ENCODE results near the gene SLC8A1.

Gene SLC8A1

DNA sequence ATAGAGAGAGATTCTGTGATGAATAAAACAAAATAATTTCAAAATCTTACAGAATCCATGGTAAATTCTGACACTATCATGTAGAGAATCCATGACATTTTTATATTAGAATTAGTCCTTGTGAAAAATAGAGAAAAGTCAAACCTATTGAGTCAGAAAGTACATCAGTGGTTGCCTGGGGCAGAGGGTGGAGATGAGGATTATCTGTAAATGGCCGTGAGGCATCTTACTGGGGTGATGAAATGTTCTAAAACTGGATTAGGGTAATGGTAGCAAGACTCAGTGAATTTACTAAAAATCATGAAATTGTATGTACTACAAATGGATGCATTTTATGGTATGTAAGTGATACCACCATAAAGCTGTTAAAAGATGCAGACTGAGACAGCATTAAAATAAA, 323.1 kb downstream of the SLC8A1 start:
- no peak for DNase-seq (ENCODE audit: extremely low read depth, low read depth)
- TF ChIP-seq, protein P1, sequence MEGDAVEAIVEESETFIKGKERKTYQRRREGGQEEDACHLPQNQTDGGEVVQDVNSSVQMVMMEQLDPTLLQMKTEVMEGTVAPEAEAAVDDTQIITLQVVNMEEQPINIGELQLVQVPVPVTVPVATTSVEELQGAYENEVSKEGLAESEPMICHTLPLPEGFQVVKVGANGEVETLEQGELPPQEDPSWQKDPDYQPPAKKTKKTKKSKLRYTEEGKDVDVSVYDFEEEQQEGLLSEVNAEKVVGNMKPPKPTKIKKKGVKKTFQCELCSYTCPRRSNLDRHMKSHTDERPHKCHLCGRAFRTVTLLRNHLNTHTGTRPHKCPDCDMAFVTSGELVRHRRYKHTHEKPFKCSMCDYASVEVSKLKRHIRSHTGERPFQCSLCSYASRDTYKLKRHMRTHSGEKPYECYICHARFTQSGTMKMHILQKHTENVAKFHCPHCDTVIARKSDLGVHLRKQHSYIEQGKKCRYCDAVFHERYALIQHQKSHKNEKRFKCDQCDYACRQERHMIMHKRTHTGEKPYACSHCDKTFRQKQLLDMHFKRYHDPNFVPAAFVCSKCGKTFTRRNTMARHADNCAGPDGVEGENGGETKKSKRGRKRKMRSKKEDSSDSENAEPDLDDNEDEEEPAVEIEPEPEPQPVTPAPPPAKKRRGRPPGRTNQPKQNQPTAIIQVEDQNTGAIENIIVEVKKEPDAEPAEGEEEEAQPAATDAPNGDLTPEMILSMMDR (IDR thresholded peaks at IDR 0.05; ENCODE audit: low read depth, low read length) = no peak

DNA sequence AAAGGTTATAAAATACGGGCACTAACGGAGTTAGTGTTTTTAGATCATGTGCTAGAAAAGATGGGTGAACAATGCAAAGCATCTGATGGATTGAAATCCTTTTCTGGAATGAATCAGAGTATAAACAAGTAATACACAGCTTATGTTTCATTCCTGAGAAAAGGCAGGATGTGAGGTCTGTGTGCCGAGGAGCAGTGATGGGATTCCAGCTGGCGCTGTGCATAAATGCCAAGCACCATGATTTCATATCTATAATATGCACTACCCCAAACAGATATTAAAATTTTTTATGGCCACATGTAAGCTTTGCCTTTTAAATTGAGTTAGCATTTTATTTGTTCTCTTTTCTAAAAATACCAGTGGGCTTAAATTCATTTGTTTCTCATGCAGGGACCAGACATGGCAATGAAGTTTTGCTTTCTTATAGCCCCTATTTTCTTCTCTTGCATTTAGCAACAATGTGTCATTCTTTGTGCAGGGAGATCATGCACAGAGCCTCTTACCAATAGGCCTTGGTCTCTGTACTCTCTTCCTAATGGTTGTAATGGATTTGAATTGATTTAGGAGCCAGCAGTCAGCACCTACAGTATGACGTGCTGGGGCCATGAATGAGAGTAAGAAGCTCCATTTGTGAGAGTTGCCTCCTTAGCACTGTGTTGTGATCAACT, 323.9 kb downstream of the SLC8A1 start:
- peak; percentile 52 for DNase-seq (ENCODE audit: extremely low read depth, low read depth)
- TF ChIP-seq, protein P1 (IDR thresholded peaks at IDR 0.05; ENCODE audit: low read depth, low read length) = no peak

DNA sequence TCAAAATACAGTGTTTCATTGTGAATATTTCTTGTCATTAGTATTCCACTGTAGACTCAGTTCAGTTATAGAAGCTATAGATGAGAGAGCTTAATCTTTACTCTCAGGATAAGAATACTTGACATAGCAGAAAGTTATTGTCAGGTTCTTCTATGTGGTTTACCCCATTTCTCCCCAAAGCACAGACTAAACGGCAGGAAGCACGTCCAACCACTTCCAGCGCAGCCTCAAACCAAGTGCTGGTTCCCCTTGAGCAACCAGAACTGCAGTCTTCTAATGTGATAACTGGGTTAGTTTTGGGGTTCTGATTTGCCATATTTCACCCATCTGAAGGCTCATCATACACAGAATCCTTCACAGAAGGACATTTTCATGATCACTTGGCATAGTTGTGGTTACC, 324.7 kb downstream of the SLC8A1 start:
- TF ChIP-seq, protein P1 (IDR thresholded peaks at IDR 0.05; ENCODE audit: low read depth, low read length) = no peak
- no peak for DNase-seq (ENCODE audit: extremely low read depth, low read depth)

DNA sequence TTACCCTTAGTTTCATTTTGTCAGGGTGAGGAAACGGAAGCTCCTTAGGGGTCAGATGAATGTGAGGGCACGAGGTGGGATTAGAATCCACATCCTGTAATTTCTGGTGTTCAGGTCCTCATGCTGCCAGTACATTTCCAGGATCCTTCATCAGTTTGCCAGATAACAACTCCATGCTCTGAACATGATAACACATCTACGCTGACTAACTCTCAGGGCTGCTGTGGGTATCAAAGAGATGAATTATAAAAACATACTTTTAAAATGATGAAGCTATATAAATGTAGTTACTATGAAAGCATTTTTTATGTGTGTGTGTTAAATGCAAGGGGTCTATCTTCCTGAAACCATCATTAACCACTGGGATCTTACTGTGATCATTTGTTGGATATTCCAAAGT, 325.9 kb downstream of the SLC8A1 start:
- DNase-seq (ENCODE audit: extremely low read depth, low read depth) = no peak
- TF ChIP-seq, protein P1 (IDR thresholded peaks at IDR 0.05; ENCODE audit: low read depth, low read length) = no peak

DNA sequence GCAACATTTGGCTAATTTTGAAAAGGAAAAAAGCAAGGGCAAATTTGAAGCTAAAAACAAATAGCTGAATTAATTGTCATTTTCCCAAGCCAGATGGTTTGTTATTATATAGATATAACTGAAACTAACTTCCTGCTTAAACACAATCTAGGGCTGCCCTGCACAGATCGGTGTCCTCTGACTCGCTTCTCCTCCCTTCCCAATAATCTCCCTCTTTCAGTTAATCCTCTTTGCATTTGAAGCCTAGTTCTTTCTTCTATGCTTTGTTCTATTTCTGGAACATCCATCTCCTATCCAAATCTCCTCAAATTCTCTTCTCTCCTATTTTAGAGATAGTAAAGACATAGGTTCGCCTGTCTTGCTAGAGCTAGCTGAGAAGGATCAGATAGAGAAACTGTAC, 328.1 kb downstream of the SLC8A1 start:
- TF ChIP-seq, protein P1 (IDR thresholded peaks at IDR 0.05; ENCODE audit: low read depth, low read length) = no peak
- no peak for DNase-seq (ENCODE audit: extremely low read depth, low read depth)

DNA sequence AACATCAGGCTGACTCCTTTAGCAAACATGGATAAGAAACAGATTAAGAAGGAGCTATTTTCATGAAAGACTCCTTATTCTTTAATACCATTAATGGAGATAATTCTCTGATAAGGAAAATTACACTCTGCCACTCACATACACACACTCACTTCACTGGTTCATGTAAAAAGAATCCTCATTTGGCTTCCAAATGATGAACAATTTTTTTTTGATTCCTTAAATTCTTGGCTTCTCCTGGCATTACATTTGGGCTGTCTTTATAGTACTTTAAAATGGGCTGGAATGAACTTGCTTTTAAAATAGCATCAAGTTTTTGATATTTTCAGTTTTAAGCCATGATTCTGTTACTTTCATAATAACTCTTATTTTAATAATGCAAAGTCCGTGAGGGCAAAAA, 328.6 kb downstream of the SLC8A1 start:
- TF ChIP-seq, protein P1 (IDR thresholded peaks at IDR 0.05; ENCODE audit: low read depth, low read length) = no peak
- DNase-seq (ENCODE audit: extremely low read depth, low read depth) = no peak

DNA sequence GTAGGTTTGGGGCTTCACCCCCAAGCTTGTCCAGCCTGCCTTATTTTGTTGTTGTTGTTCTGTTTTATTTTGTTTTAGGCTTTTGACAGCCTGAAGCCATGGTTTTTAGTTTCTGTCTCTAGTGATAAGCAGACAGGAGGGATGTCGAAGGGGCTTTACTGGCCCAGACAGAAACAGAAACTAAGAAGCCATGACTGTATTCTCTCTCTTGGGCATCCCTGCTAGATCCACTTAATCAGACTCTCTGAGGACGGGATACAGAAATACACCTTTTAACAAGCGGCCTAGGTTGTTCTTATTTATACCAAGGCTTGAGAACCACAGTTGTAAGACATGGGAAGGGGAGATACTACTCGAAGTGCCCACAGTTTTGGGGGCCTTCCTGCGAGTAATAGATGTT, 330.9 kb downstream of the SLC8A1 start:
- no peak for DNase-seq (ENCODE audit: extremely low read depth, low read depth)
- TF ChIP-seq, protein P1 (IDR thresholded peaks at IDR 0.05; ENCODE audit: low read depth, low read length) = no peak

Data from AG09319 (cell line).